GM12878 (cell line): ENCODE measurements around the gene HMGN1. TPM values are rescaled to one million over a fixed set of nuclear protein-coding genes. Genes with fewer than 3 reads are reported as not detected.

Experiments used
- CUX1 ChIP-seq: IDR thresholded peaks from 2 replicates; pipeline ENCODE4 v1.6.1; 2012; ENCODE audit warnings: improper control_type of control experiment, low read depth, low read length; ENCODE audit not compliant: insufficient replicate concordance
- E4F1 ChIP-seq: fragments of 450-650 bp; IDR thresholded peaks from 2 replicates; pipeline ENCODE4 v1.6.1; 2018; ENCODE audit warnings: borderline replicate concordance, mild to moderate bottlenecking; ENCODE audit not compliant: partially characterized antibody
- ETV6 ChIP-seq, 2 experiments: fragments of 450-650 bp in 1 of 2; IDR thresholded peaks in 1 of 2; conservative IDR thresholded peaks in 1 of 2; 2 replicates each; pipeline ENCODE4 v1.6.1; 2014; ENCODE audit warnings: antibody characterized with exemption in 1 of 2, borderline replicate concordance in 1 of 2, low read depth in 1 of 2, mild to moderate bottlenecking in 1 of 2, moderate library complexity in 1 of 2
- POU2F2 ChIP-seq: IDR thresholded peaks from 3 replicates; pipeline ENCODE4 v1.6.1; 2011; ENCODE audit warnings: low read depth, mild to moderate bottlenecking, low read length, borderline replicate concordance
- RAD21 ChIP-seq: IDR thresholded peaks from 2 replicates; pipeline ENCODE4 v1.6.1; 2011; ENCODE audit warnings: mild to moderate bottlenecking, low read depth, low read length, moderate library complexity; ENCODE audit not compliant: insufficient read depth
- RFX5 ChIP-seq: IDR thresholded peaks from 2 replicates; pipeline ENCODE4 v1.6.1; 2011; ENCODE audit warnings: low read depth, low read length, improper control_type of control experiment
- ZNF592 ChIP-seq: fragments of 450-650 bp; IDR thresholded peaks from 2 replicates; pipeline ENCODE4 v1.6.1; 2017; ENCODE audit warnings: mild to moderate bottlenecking, moderate library complexity
- polyA plus RNA-seq, 11 experiments: library from polyadenylated mRNA; depleted of rRNA in 4 of 11; unstranded in 6 of 11; stranded (reverse) in 5 of 11; fragments of >200 nt; fragmentation: Nextera tagmentation in 4 of 11; fragmentation: Illumina TruSeq in 1 of 11; extraction: Ambion mirVana in 4 of 11; extraction: Trizol in 1 of 11; gene quantifications; 1 replicate in 1 of 11; 2 replicates in 10 of 11; pipeline versions ENCODE4 v1.2.1 to v1.2.3, GENCODE V29; 2011 to 2016; ENCODE audit warnings: inconsistent platforms in 2 of 11, missing spikeins in 2 of 11, low read depth in 1 of 11
- total RNA-seq, 4 experiments: library from RNA; depleted of rRNA in 3 of 4; stranded (reverse); fragments of >200 nt in 3 of 4; fragmentation: Illumina TruSeq in 1 of 4; extraction: Trizol in 1 of 4; gene quantifications; 2 replicates each; pipeline versions ENCODE4 v1.2.1 to v1.2.3, GENCODE V29; 2013 to 2021
- TF ChIP-seq, protein P1 (sequence below), 3 experiments: IDR thresholded peaks in 2 of 3; conservative IDR thresholded peaks in 1 of 3; 2 replicates each; pipeline ENCODE4 v1.5.1; 2011; ENCODE audit warnings: low read depth in 3 of 3, low read length in 3 of 3, mild to moderate bottlenecking in 3 of 3, control low read depth in 2 of 3, moderate library complexity in 2 of 3, inconsistent platforms in 1 of 3, mixed read lengths in 1 of 3; ENCODE audit not compliant: control insufficient read depth in 2 of 3, insufficient read depth in 1 of 3; ENCODE audit errors: extremely low read depth in 1 of 3

Gene HMGN1
- total and polyA plus RNA-seq, 10 of the 15 experiments (the other 5 are each of a cell fraction or from before 2014, with no cell fraction given), result 120 to 798 (median 396) TPM

DNA sequence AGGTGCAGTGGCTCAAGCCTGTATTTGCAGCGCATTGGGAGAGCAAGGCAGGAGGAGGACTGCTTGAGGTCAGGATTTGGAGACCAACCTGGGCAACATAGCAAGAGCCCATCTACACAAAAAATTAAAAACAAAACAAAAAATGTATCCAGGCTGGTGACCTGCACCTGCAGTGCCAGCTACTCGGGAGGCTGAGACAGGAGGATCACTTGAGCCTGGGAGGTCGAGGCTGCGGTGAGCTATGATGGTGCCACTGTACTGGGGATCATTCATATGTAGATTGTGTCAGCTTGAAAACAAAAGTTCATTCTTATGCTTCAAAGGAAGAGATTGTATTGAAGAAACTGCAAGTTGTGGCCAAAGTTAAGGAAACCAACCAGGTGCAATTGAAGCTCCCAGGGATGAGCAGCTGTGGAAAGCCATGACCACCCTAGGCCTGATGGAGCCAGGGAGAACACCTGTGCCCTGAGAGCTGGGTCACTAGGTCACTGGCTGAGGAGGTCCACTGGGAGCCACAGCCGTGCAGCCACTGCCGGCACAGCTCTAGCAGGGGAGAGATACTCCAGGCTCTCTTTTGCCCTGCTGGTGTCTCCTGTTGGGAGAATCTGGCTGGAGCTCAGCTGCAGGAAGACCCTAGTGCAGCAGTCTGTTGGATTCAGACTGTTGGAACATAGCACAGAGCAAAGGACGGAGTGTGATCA lies 22.1 kb downstream of the HMGN1 start (continued):
- TF ChIP-seq, protein P1, sequence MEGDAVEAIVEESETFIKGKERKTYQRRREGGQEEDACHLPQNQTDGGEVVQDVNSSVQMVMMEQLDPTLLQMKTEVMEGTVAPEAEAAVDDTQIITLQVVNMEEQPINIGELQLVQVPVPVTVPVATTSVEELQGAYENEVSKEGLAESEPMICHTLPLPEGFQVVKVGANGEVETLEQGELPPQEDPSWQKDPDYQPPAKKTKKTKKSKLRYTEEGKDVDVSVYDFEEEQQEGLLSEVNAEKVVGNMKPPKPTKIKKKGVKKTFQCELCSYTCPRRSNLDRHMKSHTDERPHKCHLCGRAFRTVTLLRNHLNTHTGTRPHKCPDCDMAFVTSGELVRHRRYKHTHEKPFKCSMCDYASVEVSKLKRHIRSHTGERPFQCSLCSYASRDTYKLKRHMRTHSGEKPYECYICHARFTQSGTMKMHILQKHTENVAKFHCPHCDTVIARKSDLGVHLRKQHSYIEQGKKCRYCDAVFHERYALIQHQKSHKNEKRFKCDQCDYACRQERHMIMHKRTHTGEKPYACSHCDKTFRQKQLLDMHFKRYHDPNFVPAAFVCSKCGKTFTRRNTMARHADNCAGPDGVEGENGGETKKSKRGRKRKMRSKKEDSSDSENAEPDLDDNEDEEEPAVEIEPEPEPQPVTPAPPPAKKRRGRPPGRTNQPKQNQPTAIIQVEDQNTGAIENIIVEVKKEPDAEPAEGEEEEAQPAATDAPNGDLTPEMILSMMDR (IDR thresholded peaks at IDR 0.05 in 2 of 3, conservative IDR thresholded peaks at IDR 0.05 in 1 of 3; ENCODE audit: control insufficient read depth in 2 of 3, extremely low read depth in 1 of 3, insufficient read depth in 1 of 3, low read depth in 3 of 3, low read length in 3 of 3), result no peak
- TF ChIP-seq CUX1 (no peak), ZNF592 (no peak), RAD21 (no peak), ETV6 (conservative IDR thresholded peaks at IDR 0.05 in 1 of 2, IDR thresholded peaks at IDR 0.05 in 1 of 2; ENCODE audit: borderline replicate concordance in 1 of 2, low read depth in 1 of 2) (no peak), RFX5 (no peak), POU2F2 (no peak), E4F1 (no peak)
